ENCODE results near the gene HSPA4.

Gene HSPA4

GRCh38 chr5:133106761-133107572 is 55.2 kb downstream of the HSPA4 start:
- DNase-seq = no peak

- DNase-seq = no peak
These were observed 56.7 kb downstream of the HSPA4 start for GRCh38 chr5:133108481-133108921.

DNA sequence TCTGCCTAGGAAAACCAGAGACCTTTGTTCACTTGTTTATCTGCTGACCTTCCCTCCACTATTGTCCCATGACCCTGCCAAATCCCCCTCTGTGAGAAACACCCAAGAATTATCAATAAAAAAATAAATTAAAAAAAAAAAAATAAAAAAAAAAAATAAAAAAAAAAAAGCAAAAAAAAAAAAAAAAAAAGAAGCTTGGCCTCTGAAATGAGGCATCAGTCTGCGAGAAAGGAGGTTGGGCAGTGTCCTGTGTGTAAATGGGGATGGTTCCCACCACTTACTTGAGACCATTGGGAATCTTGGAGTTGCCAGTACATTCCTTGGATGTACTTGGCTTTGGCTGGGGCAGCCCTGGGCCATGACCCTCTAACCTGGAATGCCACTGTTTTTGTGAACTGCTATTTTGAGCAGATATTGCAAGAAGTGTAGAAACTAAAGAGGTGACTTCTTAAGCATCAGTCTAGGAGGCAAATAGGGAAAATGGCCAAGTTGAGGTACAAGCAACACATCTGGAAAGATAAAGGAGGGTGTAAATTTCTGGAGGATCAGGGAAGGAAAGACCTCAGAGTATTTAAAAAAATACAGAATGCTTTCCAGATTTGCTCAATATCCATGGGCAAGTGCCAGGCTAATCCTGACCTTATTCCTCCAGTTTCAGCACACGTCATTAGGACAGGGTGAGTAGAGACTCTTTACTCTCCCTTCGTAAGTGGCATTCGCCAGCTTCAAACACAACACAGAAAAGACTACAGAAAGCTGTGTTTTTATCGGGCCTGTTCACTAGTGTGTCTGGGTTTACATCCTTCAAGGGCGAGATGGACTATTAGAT is 58.1 kb downstream of the HSPA4 start:
- no peak for DNase-seq

DNA sequence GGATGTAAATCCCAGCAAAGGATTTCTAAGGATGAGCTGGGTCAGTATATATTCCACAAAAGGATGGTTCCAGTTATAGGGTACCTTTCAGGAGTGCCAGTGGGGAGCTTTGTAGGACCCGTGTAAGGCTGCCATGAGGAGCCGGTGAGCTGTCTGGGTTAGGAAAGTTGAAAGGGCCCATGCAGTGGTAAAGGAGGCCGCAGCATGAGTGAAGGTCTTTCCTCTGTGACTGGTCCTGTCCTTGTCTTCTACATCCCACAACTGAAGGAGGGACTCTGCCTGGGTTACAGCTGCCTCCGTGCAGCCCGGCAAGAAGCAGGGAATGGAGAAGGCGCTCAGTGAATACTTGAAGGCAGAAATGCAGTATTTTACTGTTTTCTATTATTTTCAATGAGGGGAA is 58.9 kb downstream of the HSPA4 start:
- no peak for DNase-seq

DNA sequence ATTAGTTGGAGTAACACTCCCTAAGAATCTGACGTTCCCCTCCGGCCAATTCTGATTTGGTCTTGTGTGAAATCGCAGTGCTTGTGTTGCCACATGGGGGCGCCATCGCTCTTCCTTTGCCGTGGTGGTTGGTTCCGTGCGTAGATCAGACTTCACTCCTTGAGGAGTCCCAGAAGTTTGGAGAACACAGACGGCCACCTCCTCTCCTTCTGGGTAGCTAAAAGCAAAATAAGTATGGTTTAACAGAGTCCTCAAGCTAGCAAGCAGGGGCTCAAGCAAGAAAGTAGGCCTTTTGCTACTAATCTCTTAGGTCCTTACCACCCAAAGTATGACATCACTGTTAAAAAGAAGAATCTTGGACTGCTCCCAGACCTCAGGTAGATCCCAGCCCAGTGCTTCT is 59.5 kb downstream of the HSPA4 start:
- DNase-seq = peak; percentile 82

GRCh38 chr5:133112026-133112660 is 60.3 kb downstream of the HSPA4 start:
- no peak for DNase-seq

GRCh38 chr5:133113331-133114061 is 61.7 kb downstream of the HSPA4 start:
- DNase-seq = no peak

GRCh38 chr5:133114166-133114932 is 62.5 kb downstream of the HSPA4 start:
- no peak for DNase-seq

- DNase-seq = no peak
These were observed 63.1 kb downstream of the HSPA4 start for GRCh38 chr5:133114933-133115310.

DNA sequence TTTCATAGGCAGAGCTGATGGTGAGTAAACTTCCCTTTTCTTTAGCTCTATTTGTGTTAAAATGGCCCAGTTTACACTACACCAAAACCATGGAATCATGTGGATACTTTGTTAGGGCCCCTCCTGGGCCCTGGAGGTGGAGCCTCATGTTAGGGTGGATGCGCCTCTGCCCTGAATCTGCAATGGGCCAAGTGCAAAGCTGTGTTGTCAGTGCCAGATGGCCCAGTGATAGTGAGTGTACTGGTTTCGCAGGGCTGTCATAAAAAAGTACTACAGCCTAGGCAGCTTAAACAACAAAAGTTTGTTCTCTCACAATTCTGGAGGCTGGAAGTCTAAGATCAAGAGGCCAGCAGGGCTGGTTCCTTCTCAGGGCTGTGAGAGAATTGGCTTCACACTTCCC is 64.8 kb downstream of the HSPA4 start:
- no peak for DNase-seq

- no peak for DNase-seq
These were observed 65.5 kb downstream of the HSPA4 start for GRCh38 chr5:133117166-133117911.

GRCh38 chr5:133117912-133118445 is 66.2 kb downstream of the HSPA4 start:
- no peak for DNase-seq

DNA sequence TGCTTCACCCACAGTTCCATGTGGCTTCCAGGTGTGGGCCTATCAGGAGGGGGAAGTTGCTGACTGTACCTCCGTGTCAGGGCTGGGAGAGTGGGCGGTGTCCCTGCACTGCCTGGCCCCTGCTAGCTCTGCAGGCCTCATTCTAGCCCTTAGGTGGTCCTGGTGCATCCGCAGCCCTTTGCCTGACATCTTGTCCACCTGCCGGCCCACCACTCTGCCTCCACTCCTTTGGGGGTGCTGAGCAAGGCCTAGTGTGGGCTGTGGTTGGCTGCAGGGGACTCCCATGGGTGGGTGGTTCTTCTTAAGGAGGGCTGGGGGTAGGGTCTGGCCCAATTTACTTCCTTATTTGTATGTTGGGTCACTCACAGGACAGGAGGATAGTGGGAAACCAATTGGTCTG is 66.9 kb downstream of the HSPA4 start:
- DNase-seq = no peak

- DNase-seq = no peak
These were observed 67.5 kb downstream of the HSPA4 start for GRCh38 chr5:133119233-133119711.

DNA sequence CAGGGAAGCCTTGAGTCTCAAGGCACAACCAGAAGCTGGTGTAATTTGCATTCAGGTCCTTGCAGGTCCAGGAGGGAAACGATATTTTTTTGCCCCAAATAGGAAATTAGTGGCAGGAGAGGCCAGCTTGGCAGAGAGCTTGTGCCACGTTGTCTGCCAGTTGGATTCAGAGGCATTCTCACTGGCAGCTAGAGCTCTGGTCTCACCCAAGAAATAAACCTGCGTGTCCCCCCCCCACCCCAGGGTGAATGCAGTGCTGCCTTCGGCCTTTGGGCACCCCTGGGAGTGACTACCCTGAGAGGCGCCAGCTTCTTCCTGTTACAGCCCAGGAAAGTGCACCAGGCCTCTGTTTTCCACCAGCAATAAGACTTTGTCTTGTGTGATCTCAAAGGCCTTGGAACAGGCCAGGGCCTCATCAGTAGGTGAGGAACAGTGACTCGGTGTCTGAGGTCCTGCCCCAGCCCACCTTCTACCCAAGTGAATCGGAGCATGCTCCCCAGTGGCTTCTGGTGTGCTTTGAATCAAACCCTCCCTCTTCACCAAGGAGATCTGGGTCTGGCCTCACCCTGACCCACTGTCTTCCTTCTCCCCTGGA is 68.4 kb downstream of the HSPA4 start:
- DNase-seq = no peak

GRCh38 chr5:133121080-133121479 is 69.3 kb downstream of the HSPA4 start:
- peak; percentile 66 for DNase-seq

- no peak for DNase-seq
These were observed 69.9 kb downstream of the HSPA4 start for GRCh38 chr5:133121611-133122150.

- DNase-seq = no peak
These were observed 70.9 kb downstream of the HSPA4 start for GRCh38 chr5:133122711-133123110.

- DNase-seq = peak; percentile 36
These were observed 71.5 kb downstream of the HSPA4 start for GRCh38 chr5:133123297-133123696.

DNA sequence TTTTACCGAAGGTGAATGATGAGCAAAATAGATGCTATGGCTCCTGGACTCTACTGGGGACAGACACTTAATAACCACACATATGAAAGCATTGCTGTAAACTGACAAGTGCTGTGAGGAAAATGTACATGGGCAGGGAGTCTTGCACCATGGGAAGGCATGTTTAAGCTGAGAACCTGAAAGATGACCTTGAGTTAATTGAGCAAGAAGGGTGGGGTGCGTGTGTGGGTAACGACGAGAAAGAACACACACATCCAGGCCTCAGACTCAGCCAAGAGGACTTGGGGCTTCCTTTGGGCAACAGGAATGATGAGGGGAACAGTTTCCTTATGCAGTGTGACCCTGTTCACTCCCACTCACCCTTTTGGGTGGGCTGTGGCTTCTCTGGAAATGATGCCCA is 73.1 kb downstream of the HSPA4 start:
- DNase-seq = no peak

All from NCI-H2029 treated with DMSO at 0.1 percent for 48 hours (cell line).